KBM-7 (cell line): ENCODE measurements around the gene CDC27.
"Not testable (repeated sequence)": the region's sequence is repeated elsewhere in the genome, so short reads cannot be mapped to it uniquely, and the experiment has no call there.

ENCODE experiments used
- DNase-seq: peaks from one replicate; pipeline ENCODE4 v3.0.0-alpha.2; 2015
- in situ Hi-C: fragments of 300-500 bp; cut with MboI; formaldehyde crosslinking; loops from 2 replicates; pipeline ENCODE4 v1.14.3; 2020; ENCODE audit warnings: low sequenced_read_pairs, low pct_unique_long_range_greater_than_20kb, mixed read lengths

Gene CDC27

DNA sequence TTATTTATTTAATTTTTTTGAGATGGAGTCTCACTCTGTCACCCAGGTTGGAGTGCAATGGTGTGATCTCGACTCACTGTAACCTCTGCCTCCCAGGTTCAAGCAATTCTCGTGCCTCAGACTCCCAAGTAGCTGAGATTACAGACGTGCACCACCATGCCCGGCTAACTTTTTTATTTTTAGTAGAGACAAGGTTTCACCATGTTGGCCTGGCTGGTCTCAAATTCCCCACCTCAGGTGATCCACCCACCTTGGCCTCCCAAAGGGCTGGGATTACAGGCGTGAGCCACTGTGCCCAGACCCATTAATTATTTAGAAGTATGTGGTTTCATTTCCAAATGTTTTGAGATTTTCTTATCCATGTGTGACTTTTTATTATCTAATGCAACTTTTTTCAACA, 22.2 kb downstream of the CDC27 start:
- DNase-seq, in situ Hi-C loops: not testable (repeated sequence)

DNA sequence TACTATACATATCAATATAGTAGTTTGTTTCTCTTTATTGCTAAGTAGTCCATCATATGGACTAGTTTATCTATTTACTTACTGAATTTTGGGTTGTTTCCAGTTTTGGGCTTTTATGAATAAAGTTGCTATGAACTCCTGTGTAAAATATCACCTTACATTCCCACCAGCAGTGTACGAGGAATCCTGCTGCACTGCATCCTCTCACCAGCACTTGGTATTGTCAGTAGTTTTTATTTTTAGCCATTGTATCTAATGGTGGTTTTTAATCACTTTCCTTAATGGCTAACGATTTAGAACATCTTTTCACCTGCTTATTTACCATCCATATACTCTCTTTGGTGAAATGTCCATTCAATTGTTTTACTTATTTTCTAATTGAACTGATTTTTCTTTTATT, 24.0 kb downstream of the CDC27 start:
- no peak for DNase-seq
- in situ Hi-C loops: no loop called here

- in situ Hi-C loops: no loop called here
- no peak for DNase-seq
Measured at GRCh38 chr17:47164263-47164662, 24.8 kb downstream of the CDC27 start.

DNA sequence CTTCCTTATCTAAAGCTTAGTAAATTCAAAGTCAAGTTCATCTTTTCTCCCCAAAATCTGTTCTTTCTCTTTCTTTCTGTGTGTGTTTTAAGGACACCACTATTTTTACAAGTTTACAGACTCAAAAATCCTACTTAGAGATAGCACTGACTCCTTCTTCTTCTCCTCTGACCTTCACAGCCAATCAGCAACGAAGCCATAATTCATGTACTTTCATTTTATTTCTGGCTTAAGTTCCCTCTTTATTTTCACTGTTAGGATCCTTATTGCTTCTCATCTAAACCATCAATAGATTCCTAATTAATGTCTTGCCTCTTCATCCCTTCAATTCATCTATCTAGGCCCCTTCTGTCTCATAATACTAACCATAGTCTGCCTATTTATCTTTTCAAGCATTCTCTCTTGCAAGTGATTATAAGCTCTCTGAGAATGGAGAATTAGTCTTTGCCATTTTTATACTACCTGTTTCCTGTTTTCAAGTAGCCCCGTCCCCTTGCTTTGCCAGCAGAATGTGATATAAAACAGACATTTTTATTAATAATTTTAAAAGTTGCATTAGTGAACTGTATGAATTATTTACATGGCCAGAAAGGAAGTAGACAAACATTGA, 27.0 kb downstream of the CDC27 start:
- in situ Hi-C loops: no loop called here
- no peak for DNase-seq

DNA sequence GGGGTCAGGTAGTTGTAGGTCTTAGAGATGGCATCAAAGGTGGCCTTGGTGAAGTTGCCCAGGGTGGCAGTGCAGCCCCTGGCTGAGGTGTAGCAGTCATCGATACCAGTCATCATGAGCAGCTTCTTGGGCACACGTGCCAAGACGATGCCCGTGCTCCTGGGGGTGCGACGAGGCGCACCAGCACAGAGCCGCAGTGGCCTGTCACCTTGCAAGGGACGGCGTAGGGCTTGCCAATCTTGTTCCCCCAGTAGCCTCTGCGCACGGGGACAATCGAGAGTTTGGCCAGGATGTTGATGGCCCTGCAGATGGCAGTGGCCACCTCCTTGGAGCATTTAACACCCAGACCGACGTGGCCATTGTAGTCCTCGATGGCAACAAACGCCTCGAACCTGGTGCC, 29.8 kb downstream of the CDC27 start:
- in situ Hi-C loops: no loop called here

GRCh38 chr17:47145351-47145750, 43.7 kb downstream of the CDC27 start:
- DNase-seq: no peak

More for the DNA sequence above, 29.8 kb downstream of the CDC27 start:
- no peak for DNase-seq

DNA sequence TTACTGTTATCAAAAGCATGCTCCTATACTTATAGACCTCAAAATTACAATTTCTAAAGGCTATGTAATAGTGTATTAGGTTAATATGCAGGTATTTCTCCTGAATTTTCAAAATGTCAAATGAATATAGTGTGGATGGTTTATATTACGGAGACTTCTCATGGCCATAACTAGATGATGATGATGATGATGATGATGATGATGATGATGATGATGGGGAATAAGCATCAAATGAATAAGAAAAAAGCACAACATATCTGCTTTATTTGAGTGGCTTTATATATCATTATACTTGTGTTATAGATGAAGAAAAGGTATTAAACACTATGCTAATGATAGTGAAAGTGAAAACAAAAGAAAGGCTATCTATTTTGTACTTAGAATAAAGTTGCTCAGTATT, 53.9 kb downstream of the CDC27 start:
- no peak for DNase-seq
- in situ Hi-C loops: no loop called here

More at GRCh38 chr17:47145351-47145750, 43.7 kb downstream of the CDC27 start:
- in situ Hi-C loops: no loop called here

DNA sequence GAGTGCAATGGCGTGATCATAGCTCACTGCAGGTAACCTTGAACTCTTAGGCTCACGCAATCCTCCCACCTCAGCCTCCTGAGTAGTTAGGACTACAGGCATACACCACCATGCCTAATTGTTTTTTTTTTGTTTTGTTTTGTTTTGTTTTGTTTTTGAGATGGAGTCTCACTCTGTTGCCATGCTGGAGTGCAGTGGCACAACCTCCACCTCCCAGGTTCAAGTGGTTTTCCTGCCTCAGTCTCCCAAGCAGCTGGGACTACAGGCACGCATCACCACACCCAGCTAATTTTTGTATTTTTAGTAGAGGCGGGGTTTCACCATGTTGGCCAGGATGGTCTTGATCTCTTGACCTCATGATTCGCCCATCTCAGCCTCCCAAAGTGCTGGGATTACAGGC, 54.7 kb downstream of the CDC27 start:
- in situ Hi-C loops, DNase-seq: not testable (repeated sequence)

DNA sequence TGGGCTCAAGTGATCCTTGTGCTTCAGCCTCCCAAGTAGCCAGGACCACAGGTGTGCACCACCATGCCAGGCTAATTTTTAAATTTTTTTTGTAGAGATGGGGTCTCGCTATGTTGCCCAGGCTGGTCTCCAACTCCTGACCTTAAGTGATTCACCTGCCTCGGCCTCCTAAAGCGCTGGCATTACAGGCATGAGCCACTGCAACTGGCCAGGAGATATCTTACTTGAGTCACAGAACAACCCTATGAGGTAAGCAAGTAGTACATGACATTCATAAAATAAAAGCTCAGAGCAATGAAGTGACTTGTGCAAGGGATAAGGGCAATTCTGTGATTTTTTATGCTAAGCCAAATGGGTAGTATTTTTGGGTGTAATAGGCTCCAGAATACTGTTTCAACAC, 57.3 kb downstream of the CDC27 start:
- no peak for DNase-seq
- in situ Hi-C loops: no loop called here

DNA sequence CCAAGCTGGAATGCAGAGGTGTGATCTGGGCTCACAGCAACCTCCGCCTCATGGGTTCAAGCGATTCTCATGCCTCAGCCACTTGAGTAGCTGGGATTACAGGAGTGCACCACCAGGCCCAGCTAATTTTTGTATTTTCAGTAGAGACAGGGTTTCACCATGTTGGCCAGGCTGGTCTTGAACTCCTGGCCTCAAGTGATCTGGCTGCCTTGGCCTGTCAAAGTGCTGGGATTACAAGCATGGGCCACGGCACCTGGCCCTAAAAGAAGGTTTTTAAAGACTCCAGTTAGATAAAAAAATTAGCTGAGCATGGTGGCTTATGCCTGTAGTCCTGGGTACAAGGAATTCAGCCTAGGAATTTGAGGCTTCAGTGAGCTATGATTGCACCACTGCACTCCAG, 62.3 kb downstream of the CDC27 start:
- DNase-seq, in situ Hi-C loops: not testable (repeated sequence)

- DNase-seq, in situ Hi-C loops: not testable (repeated sequence)
Measured at GRCh38 chr17:47123262-47123661, 65.8 kb downstream of the CDC27 start.

DNA sequence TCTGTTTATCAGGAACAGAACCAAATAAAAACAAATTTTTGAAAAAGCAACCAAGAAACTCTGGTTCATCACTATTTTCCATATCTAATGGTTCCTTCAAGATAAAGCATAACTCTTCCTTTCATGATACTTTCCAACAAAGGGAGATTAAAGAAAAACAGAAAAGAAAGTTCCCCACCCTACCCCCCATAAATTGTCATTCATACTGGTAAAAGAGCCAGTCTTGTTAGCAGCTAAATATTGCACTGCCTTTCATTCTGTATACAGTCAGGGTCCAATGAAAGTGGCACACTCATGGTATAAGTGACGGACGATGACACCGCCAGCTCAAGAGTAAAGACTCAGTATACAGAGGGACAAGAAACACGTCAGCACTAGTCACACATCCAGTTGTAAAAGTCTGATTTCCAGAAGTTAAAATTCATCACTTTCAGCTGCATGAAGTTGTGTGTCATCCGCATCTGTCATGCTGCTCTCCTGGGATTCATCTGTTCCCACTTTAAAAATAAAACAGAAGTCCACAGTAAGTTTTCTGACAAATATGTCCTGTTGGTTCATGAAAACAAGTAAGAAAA, 68.5 kb downstream of the CDC27 start:
- DNase-seq: no peak
- in situ Hi-C loops: no loop called here

- in situ Hi-C loops: no loop called here
- DNase-seq: no peak
Measured at GRCh38 chr17:47119746-47120520, 69.2 kb downstream of the CDC27 start.

DNA sequence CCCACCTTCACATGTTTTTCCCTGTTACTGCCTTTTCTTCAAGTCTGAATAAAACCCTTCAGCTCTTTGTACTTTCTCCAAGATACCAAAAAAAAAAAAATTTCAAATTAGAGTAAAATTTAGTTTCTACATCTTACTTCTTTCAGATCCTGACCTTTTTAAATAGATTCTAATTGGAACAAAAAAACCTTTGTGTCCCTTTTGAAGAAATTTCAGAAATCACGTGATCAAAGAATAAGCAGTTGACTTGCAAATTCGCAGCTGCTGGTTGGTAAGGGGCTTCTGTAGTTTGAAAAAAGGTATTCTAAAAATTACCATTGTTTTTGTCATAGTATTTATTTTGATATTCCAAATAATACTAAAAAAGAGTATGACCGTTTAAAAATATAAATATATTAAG, 71.7 kb downstream of the CDC27 start:
- no peak for DNase-seq
- in situ Hi-C loops: no loop called here

DNA sequence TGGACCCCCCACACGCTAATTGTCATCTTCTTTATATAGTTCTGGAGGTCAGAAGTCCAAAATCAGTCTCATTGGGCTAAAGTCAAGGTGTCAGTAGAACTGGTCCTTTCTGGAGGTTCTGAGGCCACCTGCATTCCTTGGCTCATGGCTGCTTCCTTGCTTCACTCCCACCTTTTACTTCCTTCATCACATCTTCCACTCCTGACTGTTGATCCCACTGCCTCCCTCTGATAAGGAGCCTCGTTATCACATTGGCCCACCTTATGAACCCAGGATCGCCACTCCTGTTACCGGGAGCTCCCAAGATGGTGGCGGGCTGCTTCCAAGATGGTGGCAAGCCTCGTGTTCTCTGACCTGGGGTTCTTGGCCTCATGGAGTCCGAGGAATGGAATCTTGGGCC, 83.0 kb downstream of the CDC27 start:
- DNase-seq: no peak

GRCh38 chr17:47105246-47105645, 83.8 kb downstream of the CDC27 start:
- DNase-seq, in situ Hi-C loops: not testable (repeated sequence)

More for the DNA sequence above, 83.0 kb downstream of the CDC27 start:
- in situ Hi-C loops: no loop called here

DNA sequence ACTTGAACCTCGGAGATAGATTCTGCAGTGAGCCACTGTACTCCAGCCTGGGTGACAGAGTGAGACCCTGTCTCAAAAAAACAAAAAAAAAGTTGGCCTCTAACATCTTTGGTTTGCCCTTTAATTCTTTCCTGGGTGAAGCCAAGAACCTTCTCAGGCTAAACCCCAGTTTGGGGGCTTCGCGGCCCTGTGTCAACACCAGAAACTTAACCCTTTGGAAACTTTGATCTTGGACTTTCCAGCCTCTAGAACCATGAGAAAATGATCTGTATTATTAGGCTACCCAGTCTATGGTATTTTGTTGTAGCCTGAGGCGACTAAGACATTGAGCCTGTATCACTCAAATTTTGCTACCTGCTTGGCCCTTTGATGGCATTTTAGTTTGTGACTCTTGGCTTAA, 86.2 kb downstream of the CDC27 start:
- in situ Hi-C loops: no loop called here

GRCh38 chr17:47099987-47100711, 88.9 kb downstream of the CDC27 start:
- in situ Hi-C loops: no loop called here

More for the DNA sequence above, 86.2 kb downstream of the CDC27 start:
- no peak for DNase-seq

DNA sequence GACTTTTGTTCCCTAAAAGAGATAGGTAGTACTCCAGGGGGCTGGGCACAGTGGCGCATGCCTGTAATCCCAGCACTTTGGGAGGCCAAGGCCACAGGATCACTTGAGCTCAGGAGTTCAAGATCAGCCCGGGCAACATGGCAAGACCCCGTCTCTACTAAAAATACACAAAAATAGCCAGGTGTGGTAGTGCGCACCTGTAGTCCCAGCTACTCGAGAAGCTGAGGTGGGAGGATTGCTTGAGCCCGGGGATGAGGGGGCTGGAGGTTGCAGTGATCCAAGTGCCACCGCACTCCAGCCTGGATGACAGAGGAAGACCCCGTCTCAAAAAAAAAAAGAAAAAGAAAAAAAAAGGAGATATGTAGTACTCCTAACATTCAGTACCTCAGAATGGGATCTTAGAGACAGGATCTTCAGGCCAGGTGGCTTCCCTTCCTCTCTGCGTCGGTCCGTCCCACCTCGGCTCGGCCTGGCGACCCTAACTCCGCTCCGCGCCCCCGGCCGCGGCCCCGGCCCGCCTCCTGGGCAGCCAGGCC, 89.6 kb downstream of the CDC27 start:
- in situ Hi-C loops: no loop called here
- DNase-seq: peak; percentile 23

More at GRCh38 chr17:47099987-47100711, 88.9 kb downstream of the CDC27 start:
- DNase-seq: peak; percentile 94
